AG09319 (cell line): ENCODE results near the gene SLFNL1.

ENCODE experiments used
- DNase-seq: peaks from one replicate; pipeline ENCODE4 v3.0.0-alpha.2; 2010; ENCODE audit warnings: low read depth; ENCODE audit errors: extremely low read depth
- TF ChIP-seq, protein P1 (sequence below): IDR thresholded peaks from 2 replicates; pipeline ENCODE4 v1.5.1; 2011; ENCODE audit warnings: low read depth, mild to moderate bottlenecking, inconsistent platforms, low read length, moderate library complexity

SLFNL1 gene

DNA sequence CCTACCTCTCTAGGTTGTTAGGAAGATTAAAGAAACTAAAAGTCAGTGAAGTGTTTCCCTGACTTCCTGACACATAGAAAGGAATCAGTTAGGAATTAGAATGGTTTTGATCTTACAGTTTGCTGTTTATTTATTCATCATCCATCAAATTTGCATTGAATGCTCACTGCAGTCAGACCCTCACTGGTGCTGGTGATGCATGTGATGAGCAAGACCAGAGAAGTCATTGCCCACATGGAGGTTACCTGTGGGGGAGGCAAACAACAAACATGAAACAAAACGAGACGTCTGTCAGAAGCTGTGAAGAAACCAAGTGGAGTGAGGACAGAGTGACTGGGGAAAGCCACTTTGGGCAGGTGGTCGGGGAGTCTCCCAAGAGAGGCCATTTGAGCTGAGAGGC, 35.6 kb downstream of the SLFNL1 start:
- no peak for DNase-seq
- TF ChIP-seq, protein P1, sequence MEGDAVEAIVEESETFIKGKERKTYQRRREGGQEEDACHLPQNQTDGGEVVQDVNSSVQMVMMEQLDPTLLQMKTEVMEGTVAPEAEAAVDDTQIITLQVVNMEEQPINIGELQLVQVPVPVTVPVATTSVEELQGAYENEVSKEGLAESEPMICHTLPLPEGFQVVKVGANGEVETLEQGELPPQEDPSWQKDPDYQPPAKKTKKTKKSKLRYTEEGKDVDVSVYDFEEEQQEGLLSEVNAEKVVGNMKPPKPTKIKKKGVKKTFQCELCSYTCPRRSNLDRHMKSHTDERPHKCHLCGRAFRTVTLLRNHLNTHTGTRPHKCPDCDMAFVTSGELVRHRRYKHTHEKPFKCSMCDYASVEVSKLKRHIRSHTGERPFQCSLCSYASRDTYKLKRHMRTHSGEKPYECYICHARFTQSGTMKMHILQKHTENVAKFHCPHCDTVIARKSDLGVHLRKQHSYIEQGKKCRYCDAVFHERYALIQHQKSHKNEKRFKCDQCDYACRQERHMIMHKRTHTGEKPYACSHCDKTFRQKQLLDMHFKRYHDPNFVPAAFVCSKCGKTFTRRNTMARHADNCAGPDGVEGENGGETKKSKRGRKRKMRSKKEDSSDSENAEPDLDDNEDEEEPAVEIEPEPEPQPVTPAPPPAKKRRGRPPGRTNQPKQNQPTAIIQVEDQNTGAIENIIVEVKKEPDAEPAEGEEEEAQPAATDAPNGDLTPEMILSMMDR, result no peak

DNA sequence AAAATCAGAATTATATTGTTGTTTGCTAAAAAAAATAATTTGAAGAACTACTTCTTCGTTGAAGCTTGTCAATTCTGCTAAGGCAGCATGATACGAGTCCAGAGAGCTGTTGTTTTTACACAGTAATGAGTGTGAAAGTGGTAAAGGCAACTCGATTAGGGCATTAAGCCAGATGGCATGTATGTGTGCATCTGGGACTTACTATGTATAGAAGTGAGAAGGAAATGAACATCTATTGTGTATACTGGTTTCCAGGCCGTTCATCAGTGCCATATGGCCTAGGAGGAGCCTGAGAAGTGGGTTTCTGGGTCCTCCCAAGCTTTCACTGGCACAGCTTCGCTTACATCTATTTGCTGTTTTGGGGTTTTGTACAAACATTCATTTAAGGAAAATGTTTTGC, 36.4 kb downstream of the SLFNL1 start:
- DNase-seq, result no peak
- TF ChIP-seq, protein P1, result no peak

DNA sequence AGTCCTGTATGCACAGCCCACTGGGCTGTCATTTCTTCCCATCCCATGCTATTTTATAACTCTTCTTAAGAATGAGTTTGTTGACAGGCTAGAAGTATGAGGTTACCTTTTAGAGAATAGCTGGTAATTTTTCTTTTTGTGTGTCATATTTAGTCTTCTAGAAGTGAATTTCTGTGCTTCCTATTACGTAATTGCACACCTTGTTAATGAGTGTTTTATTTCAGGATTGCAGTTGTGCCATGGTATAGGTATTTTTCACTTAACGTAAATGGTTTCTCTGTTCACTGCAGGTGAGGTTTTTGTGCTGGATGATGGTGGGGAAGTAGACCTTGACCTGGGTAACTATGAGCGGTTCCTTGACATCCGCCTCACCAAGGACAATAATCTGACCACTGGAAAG, 37.0 kb downstream of the SLFNL1 start:
- no peak for DNase-seq
- TF ChIP-seq, protein P1, result no peak

DNA sequence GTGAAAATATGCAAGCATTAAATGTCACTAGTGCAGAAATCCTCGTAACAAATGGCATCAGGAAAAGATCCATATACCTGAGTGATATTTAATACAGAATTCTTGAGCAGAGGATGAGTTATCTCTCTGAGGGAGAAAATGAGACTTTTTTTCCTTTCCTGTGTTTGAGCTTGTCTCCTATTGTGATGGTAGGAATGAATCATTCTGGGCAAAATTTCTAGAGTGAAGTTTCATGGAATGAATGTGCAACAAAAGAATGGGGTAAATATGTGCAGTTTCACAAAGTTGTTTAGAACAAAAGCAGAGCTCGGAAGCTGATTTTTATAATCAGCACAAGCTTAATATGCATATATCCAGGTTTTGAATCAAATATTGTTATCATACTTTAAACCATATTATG, 37.5 kb downstream of the SLFNL1 start:
- DNase-seq, result no peak
- TF ChIP-seq, protein P1, result no peak

DNA sequence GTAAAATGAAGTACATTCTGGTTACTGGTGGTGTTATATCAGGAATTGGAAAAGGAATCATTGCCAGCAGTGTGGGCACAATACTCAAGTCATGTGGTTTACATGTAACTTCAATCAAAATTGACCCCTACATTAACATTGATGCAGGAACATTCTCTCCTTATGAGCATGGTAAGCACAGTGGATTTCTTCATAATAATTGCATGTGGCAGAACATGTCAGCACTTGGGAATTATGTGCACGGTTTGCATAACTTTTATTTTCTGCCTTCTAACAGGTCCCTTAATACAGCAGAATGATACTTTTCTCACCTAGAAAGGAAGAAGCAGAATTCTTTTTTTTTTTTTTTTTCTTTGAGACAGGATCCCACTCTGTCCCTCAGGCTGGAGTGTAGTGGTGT, 38.2 kb downstream of the SLFNL1 start:
- DNase-seq, result no peak
- TF ChIP-seq, protein P1, result no peak

DNA sequence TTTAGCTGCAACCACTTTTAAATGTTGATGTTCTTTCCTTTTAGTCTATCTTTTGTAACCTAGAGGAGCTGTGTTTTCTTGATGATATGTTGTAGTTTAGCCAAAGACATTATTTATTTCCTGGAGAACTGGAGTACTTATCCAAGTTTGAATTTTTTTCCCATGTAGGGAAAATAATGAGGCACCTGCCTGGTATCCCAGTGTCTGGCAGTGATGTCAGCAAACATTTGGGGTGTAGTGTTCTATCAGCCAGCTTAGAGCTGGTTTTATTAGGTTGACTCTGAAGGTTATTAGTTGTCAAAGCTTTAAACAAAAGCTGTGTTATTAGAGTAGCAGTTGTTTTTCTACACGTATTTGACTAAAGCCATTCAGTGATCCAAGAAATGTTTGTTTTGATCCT, 38.8 kb downstream of the SLFNL1 start:
- no peak for DNase-seq
- TF ChIP-seq, protein P1, result no peak

DNA sequence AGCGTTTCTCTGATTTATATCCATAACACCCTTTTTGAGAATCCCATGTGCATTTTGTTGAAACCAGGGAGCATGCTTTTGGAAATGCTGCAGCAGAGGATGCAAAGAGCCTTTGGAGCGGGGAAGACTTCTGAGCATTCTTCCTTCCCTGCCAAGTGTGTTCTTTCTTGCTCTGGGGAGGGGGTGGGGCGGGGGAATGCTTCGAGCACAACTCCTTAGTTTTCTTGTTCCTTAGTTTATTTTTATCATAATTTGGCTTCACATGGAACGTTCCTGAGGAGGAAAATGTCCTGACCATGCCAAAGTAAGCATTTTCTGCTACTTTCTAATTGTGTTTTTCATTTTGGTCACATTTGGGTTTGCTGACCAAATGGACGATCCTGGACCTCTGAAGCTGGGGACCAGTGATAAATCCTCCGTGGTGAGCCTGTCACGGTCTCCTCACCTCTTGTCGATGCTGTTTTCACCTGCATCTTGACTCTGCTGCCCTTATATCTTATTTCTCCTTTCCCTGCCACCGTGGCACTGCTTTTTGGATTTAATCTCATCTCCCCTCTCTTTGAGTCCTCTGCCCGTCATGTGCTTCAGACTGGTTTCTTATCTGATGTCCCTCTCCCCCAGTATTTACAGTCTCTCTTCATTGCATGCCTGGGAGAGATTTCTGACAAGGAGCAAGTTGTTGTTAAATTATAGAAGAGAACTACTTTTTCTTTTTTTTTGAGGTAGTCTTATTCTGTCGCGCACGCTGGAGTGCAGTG, 39.7 kb downstream of the SLFNL1 start:
- TF ChIP-seq, protein P1, result no peak
- no peak for DNase-seq
